KMS-11 (cell line): ENCODE measurements around the gene TEDC1.

Source experiments
- H2AFZ ChIP-seq: fragments of 200-600 bp; sonication (generic); 2 replicates; pipeline ENCODE4 v1.6.1; 2016; ENCODE audit warnings: antibody characterized with exemption, mixed run types, low read depth
- H3K27ac ChIP-seq: fragments of 200-600 bp; sonication (generic); 2 replicates; pipeline ENCODE4 v1.6.1; 2016; ENCODE audit warnings: mild to moderate bottlenecking, mixed run types
- H3K27me3 ChIP-seq: fragments of 200-600 bp; sonication (generic); 2 replicates; pipeline ENCODE4 v1.6.1; 2017; ENCODE audit warnings: mild to moderate bottlenecking, low read depth, mixed run types, moderate library complexity; ENCODE audit not compliant: insufficient read depth
- H3K36me3 ChIP-seq: fragments of 200-600 bp; sonication (generic); 2 replicates; pipeline ENCODE4 v1.6.1; 2017; ENCODE audit warnings: mild to moderate bottlenecking, mixed run types; ENCODE audit not compliant: insufficient read depth
- H3K4me1 ChIP-seq: fragments of 200-600 bp; sonication (generic); 2 replicates; pipeline ENCODE4 v1.6.1; 2016; ENCODE audit warnings: mild to moderate bottlenecking, low read depth, mixed run types; ENCODE audit not compliant: poor library complexity, severe bottlenecking
- H3K4me2 ChIP-seq: fragments of 200-600 bp; sonication (generic); 2 replicates; pipeline ENCODE4 v1.7.0; 2016; ENCODE audit warnings: mild to moderate bottlenecking, mixed run types
- H3K4me3 ChIP-seq: fragments of 200-600 bp; sonication (generic); IDR thresholded peaks from 2 replicates; pipeline ENCODE4 v1.6.1; 2017; ENCODE audit warnings: low read depth, low read length, mixed read lengths; ENCODE audit not compliant: insufficient read depth
- H3K79me2 ChIP-seq: fragments of 200-600 bp; sonication (generic); 2 replicates; pipeline ENCODE4 v1.6.1; 2016; ENCODE audit warnings: low read depth, mixed run types; ENCODE audit not compliant: insufficient read depth
- H3K9ac ChIP-seq: fragments of 200-600 bp; sonication (generic); 2 replicates; pipeline ENCODE4 v1.6.1; 2016; ENCODE audit warnings: mild to moderate bottlenecking, mixed run types
- H4K20me1 ChIP-seq: fragments of 200-600 bp; sonication (generic); 2 replicates; pipeline ENCODE4 v1.6.1; 2016; ENCODE audit warnings: mild to moderate bottlenecking, mixed run types; ENCODE audit not compliant: insufficient read depth
- CTCF ChIP-seq: fragments of 200-600 bp; sonication (generic); conservative IDR thresholded peaks from 2 replicates; pipeline ENCODE4 v1.6.1; 2017; ENCODE audit warnings: low read depth, mild to moderate bottlenecking, antibody characterized with exemption, low read length, moderate library complexity, mixed read lengths

The TEDC1 gene

DNA sequence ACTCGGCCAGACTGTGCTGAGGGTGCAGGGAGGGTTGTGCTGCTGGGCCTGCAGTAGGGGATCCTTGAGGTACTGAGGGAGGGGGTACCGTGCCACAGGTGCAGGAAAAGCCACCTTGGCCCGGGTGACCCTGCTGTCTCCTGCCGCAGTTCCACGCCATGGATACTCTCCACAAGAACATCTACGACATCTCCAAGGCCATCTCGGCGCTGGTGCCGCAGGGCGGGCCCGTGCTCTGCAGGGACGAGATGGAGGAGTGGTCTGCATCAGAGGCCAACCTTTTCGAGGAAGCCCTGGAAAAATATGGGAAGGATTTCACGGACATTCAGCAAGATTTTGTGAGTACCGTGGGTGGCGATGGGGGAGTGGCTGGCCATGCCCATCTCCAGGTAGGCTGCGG lies 30.4 kb upstream of the TEDC1 start:
- Histone ChIP-seq H3K79me2 (no peaks in the 10 kb centered on the region), H3K27ac (no peak overlapping the region), H3K9ac (no peak overlapping the region), H3K4me2 (no peak overlapping the region), H4K20me1 (no peaks in the 10 kb centered on the region), H3K36me3 (no peaks in the 10 kb centered on the region), H3K4me1 (no peaks in the 10 kb centered on the region), H3K4me3 (no peak overlapping the region), H2AFZ (no peak overlapping the region), H3K27me3 (no peaks in the 10 kb centered on the region; the same call in 1 of the 2 replicates)
- TF ChIP-seq CTCF: no peak

DNA sequence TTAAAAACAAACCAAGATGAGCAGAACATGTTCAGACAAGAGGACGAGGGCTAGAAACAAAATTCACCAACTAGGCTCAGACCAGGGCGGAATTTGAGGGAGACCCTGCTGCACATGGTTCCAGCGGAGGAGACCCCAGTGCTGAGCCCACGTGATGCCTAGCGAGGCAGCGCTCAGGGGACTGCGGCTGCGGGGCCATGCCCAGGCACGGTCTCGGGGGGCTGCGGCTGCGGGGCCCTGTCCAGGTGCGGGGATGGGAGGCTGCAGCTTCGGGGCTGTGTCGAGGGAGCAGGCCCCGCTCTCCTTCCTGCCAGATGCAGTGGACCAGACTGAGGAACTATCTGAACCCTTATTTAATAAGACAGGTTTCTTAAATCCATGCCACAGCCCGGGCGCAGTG lies 29.1 kb upstream of the TEDC1 start:
- H3K4me2 ChIP-seq: no peak overlapping the region
- no peaks in the 10 kb centered on the region; the same call in 1 of the 2 replicates for H3K27me3 ChIP-seq
- H4K20me1 ChIP-seq: no peaks in the 10 kb centered on the region
- no peak overlapping the region for H3K9ac ChIP-seq
- no peaks in the 10 kb centered on the region for H3K36me3 ChIP-seq
- H3K4me1 ChIP-seq: no peaks in the 10 kb centered on the region
- no peak for TF ChIP-seq CTCF
- no peak overlapping the region for H3K27ac ChIP-seq
- no peak overlapping the region for H2AFZ ChIP-seq
- H3K79me2 ChIP-seq: no peaks in the 10 kb centered on the region
- H3K4me3 ChIP-seq: no peak overlapping the region

GRCh38 chr14:105464501-105464900 lies 26.5 kb upstream of the TEDC1 start:
- Histone ChIP-seq H3K36me3 (no peaks in the 10 kb centered on the region), H3K79me2 (no peaks in the 10 kb centered on the region), H3K4me3 (no peak overlapping the region), H3K27ac (no peak overlapping the region), H2AFZ (no peak overlapping the region), H3K27me3 (no peaks in the 10 kb centered on the region; the same call in 1 of the 2 replicates), H3K4me2 (no peak overlapping the region), H3K4me1 (no peaks in the 10 kb centered on the region), H4K20me1 (no peaks in the 10 kb centered on the region), H3K9ac (no peak overlapping the region)
- no peak for TF ChIP-seq CTCF

- H3K9ac ChIP-seq: no peak overlapping the region
Observed at GRCh38 chr14:105465209-105466031, 25.6 kb upstream of the TEDC1 start.

More at GRCh38 chr14:105465209-105466031, 25.6 kb upstream of the TEDC1 start:
- Histone ChIP-seq H3K4me3 (no peak overlapping the region), H3K36me3 (no peaks in the 10 kb centered on the region), H4K20me1 (no peaks in the 10 kb centered on the region), H2AFZ (no peak overlapping the region), H3K27me3 (no peaks in the 10 kb centered on the region; the same call in 1 of the 2 replicates), H3K27ac (no peak overlapping the region), H3K4me2 (no peak overlapping the region), H3K79me2 (no peaks in the 10 kb centered on the region), H3K4me1 (no peaks in the 10 kb centered on the region)
- no peak for TF ChIP-seq CTCF
